ENCODE results near the gene SLC2A4.
A peak's percentile ranks its signal among the peaks of the same experiment; 100 is the strongest.

SLC2A4 gene

GRCh38 chr17:7289256-7290032 is 7.9 kb downstream of the SLC2A4 start:
- no peak overlapping the region for H3K4me2 ChIP-seq
- peaks cover 30% of the 10 kb centered on the region for H3K4me1 ChIP-seq
- no peaks in the 10 kb centered on the region for H3K36me3 ChIP-seq
- no peaks in the 10 kb centered on the region for H3K9me3 ChIP-seq
- H4K20me1 ChIP-seq, result no peaks in the 10 kb centered on the region
- H3K27ac ChIP-seq, result no peak overlapping the region
- peaks cover 39% of the 10 kb centered on the region for H3K27me3 ChIP-seq
- TF ChIP-seq Cebpa-rat (IDR thresholded peaks at IDR 0.05), result no peak
- no peak overlapping the region for H3K9ac ChIP-seq
- H3K4me3 ChIP-seq, result no peak overlapping the region

- no peak for TF ChIP-seq Cebpa-rat (IDR thresholded peaks at IDR 0.05)
- Histone ChIP-seq H4K20me1 (no peaks in the 10 kb centered on the region), H3K27me3 (peaks cover 46% of the 10 kb centered on the region), H3K27ac (no peak overlapping the region), H3K9ac (no peak overlapping the region), H3K4me1 (peaks cover 37% of the 10 kb centered on the region), H3K4me2 (no peak overlapping the region), H3K4me3 (no peak overlapping the region), H3K9me3 (no peaks in the 10 kb centered on the region), H3K36me3 (no peaks in the 10 kb centered on the region)
These were observed 8.6 kb downstream of the SLC2A4 start for GRCh38 chr17:7290166-7290565.

GRCh38 chr17:7290685-7291084 is 9.2 kb downstream of the SLC2A4 start:
- Histone ChIP-seq H3K4me3 (no peak overlapping the region), H3K9me3 (no peaks in the 10 kb centered on the region), H3K27ac (no peak overlapping the region), H3K36me3 (no peaks in the 10 kb centered on the region), H3K4me1 (peaks cover 42% of the 10 kb centered on the region), H4K20me1 (no peaks in the 10 kb centered on the region), H3K4me2 (no peak overlapping the region), H3K27me3 (peaks cover 51% of the 10 kb centered on the region), H3K9ac (no peak overlapping the region)
- no peak for TF ChIP-seq Cebpa-rat (IDR thresholded peaks at IDR 0.05)

GRCh38 chr17:7292194-7292593 is 10.7 kb downstream of the SLC2A4 start:
- no peak overlapping the region for H3K9ac ChIP-seq
- no peak overlapping the region for H3K4me3 ChIP-seq
- peaks cover 42% of the 10 kb centered on the region for H3K4me1 ChIP-seq
- no peaks in the 10 kb centered on the region for H3K9me3 ChIP-seq
- H3K27me3 ChIP-seq, result peaks cover 66% of the 10 kb centered on the region
- no peaks in the 10 kb centered on the region for H4K20me1 ChIP-seq
- no peak overlapping the region for H3K27ac ChIP-seq
- no peaks in the 10 kb centered on the region for H3K36me3 ChIP-seq
- no peak for TF ChIP-seq Cebpa-rat (IDR thresholded peaks at IDR 0.05)
- no peak overlapping the region for H3K4me2 ChIP-seq

GRCh38 chr17:7292729-7293128 is 11.2 kb downstream of the SLC2A4 start:
- peaks cover 66% of the 10 kb centered on the region for H3K27me3 ChIP-seq
- no peaks in the 10 kb centered on the region for H4K20me1 ChIP-seq
- no peaks in the 10 kb centered on the region for H3K36me3 ChIP-seq
- no peak overlapping the region for H3K27ac ChIP-seq
- peaks cover 42% of the 10 kb centered on the region for H3K4me1 ChIP-seq
- no peak overlapping the region for H3K9ac ChIP-seq
- H3K4me2 ChIP-seq, result peak overlapping the region; percentile 23; the same call in 1 of the 2 replicates
- no peak for TF ChIP-seq Cebpa-rat (IDR thresholded peaks at IDR 0.05)
- no peaks in the 10 kb centered on the region for H3K9me3 ChIP-seq
- no peak overlapping the region for H3K4me3 ChIP-seq

- no peaks in the 10 kb centered on the region for H3K9me3 ChIP-seq
- H3K4me1 ChIP-seq, result peaks cover 42% of the 10 kb centered on the region
- no peak overlapping the region for H3K27ac ChIP-seq
- H3K4me3 ChIP-seq, result no peak overlapping the region
- no peak overlapping the region for H3K9ac ChIP-seq
- no peaks in the 10 kb centered on the region for H4K20me1 ChIP-seq
- H3K27me3 ChIP-seq, result peaks cover 66% of the 10 kb centered on the region
- no peaks in the 10 kb centered on the region for H3K36me3 ChIP-seq
- peak overlapping the region; percentile 23; the same call in 1 of the 2 replicates for H3K4me2 ChIP-seq
- TF ChIP-seq Cebpa-rat (IDR thresholded peaks at IDR 0.05), result no peak
These were observed 11.6 kb downstream of the SLC2A4 start for GRCh38 chr17:7293159-7293558.

GRCh38 chr17:7293816-7294613 is 12.5 kb downstream of the SLC2A4 start:
- Histone ChIP-seq H3K4me2 (peak overlapping the region; percentile 85), H3K9ac (no peak overlapping the region), H3K4me3 (peak overlapping the region; percentile 52; the same call in 1 of the 2 replicates), H3K27me3 (peaks cover 66% of the 10 kb centered on the region), H4K20me1 (no peaks in the 10 kb centered on the region), H3K9me3 (no peaks in the 10 kb centered on the region), H3K4me1 (peaks cover 42% of the 10 kb centered on the region), H3K36me3 (no peaks in the 10 kb centered on the region), H3K27ac (no peak overlapping the region)
- TF ChIP-seq Cebpa-rat (IDR thresholded peaks at IDR 0.05), result no peak

- no peak for TF ChIP-seq Cebpa-rat (IDR thresholded peaks at IDR 0.05)
- Histone ChIP-seq H3K4me3 (peak within 1 kb of the TSS; percentile 52), H3K9me3 (no peaks in the 10 kb centered on the region), H3K36me3 (no peaks in the 10 kb centered on the region), H3K27me3 (peaks cover 66% of the 10 kb centered on the region), H3K4me2 (peak within 1 kb of the TSS; percentile 85), H3K27ac (no peak within 1 kb of the TSS), H3K4me1 (peaks cover 42% of the 10 kb centered on the region), H4K20me1 (no peaks in the 10 kb centered on the region), H3K9ac (no peak within 1 kb of the TSS)
These were observed 13.2 kb downstream of the SLC2A4 start, which contains the start of gene YBX2 for GRCh38 chr17:7294614-7295153. Gene YBX2 (minus strand): TSS chr17:7294639. CDS start chr17:7294500, 139 bp downstream.

- no peaks in the 10 kb centered on the region for H4K20me1 ChIP-seq
- H3K4me2 ChIP-seq, result peak overlapping the region; percentile 85
- H3K9ac ChIP-seq, result no peak overlapping the region
- peak overlapping the region; percentile 52 for H3K4me3 ChIP-seq
- TF ChIP-seq Cebpa-rat (IDR thresholded peaks at IDR 0.05), result no peak
- H3K27me3 ChIP-seq, result peaks cover 62% of the 10 kb centered on the region
- no peaks in the 10 kb centered on the region for H3K9me3 ChIP-seq
- H3K36me3 ChIP-seq, result no peaks in the 10 kb centered on the region
- H3K4me1 ChIP-seq, result peaks cover 42% of the 10 kb centered on the region
- H3K27ac ChIP-seq, result no peak overlapping the region
These were observed 14.0 kb downstream of the SLC2A4 start for GRCh38 chr17:7295230-7296180.

All from BLaER1 (cell line).